AG04450 (cell line): ENCODE measurements around the gene WFDC10B. TPM values are rescaled to one million over a fixed set of nuclear protein-coding genes. Genes with fewer than 3 reads are reported as not detected.

Source experiments
- CTCF ChIA-PET: fragments of 300-600, 350-600 bp; formaldehyde crosslinking; extraction: SDS; loops from one replicate; lab custom pipeline; 2022; ENCODE audit warnings: antibody characterized with exemption, inconsistent platforms; lab: Charles Lee
- POLR2A ChIA-PET: fragments of 350-600 bp; formaldehyde crosslinking; extraction: SDS; loops from one replicate; lab custom pipeline; 2021; ENCODE audit warnings: antibody characterized with exemption, inconsistent platforms; lab: Yijun Ruan, JAX
- DNase-seq: peaks from one replicate; pipeline ENCODE4 v3.0.0-alpha.2; 2011; ENCODE audit warnings: low read depth, low spot score
- H3K27ac ChIP-seq: one replicate; pipeline ENCODE4 v1.5.1; 2012; ENCODE audit warnings: low read depth, low read length, control low read depth
- H3K27me3 ChIP-seq: one replicate; pipeline ENCODE4 v1.6.0; 2012; ENCODE audit warnings: low read length; ENCODE audit not compliant: control insufficient read depth, insufficient read depth
- H3K4me3 ChIP-seq: 2 replicates; pipeline ENCODE4 v1.5.1; 2011; ENCODE audit warnings: mild to moderate bottlenecking, low read depth, low read length, control low read depth
- H3K9me3 ChIP-seq: 2 replicates; pipeline ENCODE4 v1.5.1; 2012; ENCODE audit warnings: low read length; ENCODE audit not compliant: control insufficient read depth, insufficient read depth
- CTCF ChIP-seq: IDR thresholded peaks from 2 replicates; pipeline ENCODE4 v1.5.1; 2011; ENCODE audit warnings: low read depth, low read length, control low read depth, inconsistent platforms
- polyA plus RNA-seq: library from polyadenylated mRNA; depleted of rRNA; stranded (reverse); fragments of >200 nt; gene quantifications from 2 replicates; pipeline ENCODE4 v1.2.3, GENCODE V29; 2011

Gene WFDC10B
- polyA plus RNA-seq, 1 experiment: not detected

DNA sequence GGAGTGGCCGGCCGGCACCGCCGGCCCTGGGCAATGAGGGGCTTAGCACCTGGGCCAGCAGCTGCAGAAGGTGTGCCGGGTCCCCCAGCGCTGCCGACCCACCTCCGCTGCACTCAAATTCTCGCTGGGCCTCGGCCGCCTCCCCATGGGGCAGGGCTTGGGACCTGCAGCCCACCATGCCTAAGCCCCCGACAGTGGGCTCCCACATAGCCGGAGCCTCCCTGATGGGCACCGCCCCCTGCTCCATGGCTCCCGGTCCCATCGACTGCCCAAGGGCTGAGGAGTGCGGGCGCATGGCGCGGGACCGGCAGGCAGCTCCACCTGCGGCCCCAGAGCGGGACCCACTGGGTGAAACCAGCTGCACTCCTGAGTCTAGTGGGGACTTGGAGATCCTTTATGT, 31.2 kb upstream of the WFDC10B start:
- ChIA-PET POLR2A (no interaction called here), CTCF (no interaction called here)
- Histone ChIP-seq H3K4me3 (no peak overlapping the region), H3K9me3 (peaks cover 9% of the 10 kb centered on the region), H3K27me3 (peaks cover 2% of the 10 kb centered on the region), H3K27ac (no peak overlapping the region)
- no peak for DNase-seq
- no peak for TF ChIP-seq CTCF

DNA sequence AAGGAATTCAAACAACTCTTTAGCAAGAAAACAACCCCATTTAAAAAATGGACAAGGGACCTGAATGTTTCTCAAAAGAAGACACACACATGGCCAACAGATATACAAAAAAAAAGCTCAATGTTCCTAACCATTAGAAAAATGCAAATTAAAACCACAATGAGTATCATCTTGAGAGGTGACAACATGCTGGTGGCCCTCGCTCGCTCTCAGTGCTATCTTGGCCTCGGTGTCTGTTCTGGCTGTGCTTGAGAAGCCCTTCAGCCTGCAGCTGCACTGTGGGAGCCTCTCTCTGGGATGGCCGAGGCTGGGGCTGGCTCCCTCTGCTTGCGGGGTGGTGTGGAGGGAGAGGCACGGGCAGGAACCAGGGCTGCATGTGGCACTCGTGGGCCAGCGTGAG, 30.7 kb upstream of the WFDC10B start:
- POLR2A ChIA-PET: interaction anchor here (0.7 kb wide), 1 partner anchor 12 kb away, joined by 3 read pairs; no protein-coding TSS in a partner anchor

GRCh38 chr20:45732199-45732598, 27.4 kb upstream of the WFDC10B start:
- H3K27me3 ChIP-seq: no peaks in the 10 kb centered on the region
- ChIA-PET CTCF (no interaction called here), POLR2A (no interaction called here)
- H3K27ac ChIP-seq: no peak overlapping the region
- TF ChIP-seq CTCF: no peak
- no peak overlapping the region for H3K4me3 ChIP-seq
- DNase-seq: no peak
- peaks cover 9% of the 10 kb centered on the region for H3K9me3 ChIP-seq

More for the DNA sequence above, 30.7 kb upstream of the WFDC10B start:
- H3K27ac ChIP-seq: no peak overlapping the region
- no peak for TF ChIP-seq CTCF
- H3K4me3 ChIP-seq: no peak overlapping the region
- no peaks in the 10 kb centered on the region for H3K27me3 ChIP-seq
- CTCF ChIA-PET: no interaction called here
- no peak for DNase-seq
- peaks cover 9% of the 10 kb centered on the region for H3K9me3 ChIP-seq

DNA sequence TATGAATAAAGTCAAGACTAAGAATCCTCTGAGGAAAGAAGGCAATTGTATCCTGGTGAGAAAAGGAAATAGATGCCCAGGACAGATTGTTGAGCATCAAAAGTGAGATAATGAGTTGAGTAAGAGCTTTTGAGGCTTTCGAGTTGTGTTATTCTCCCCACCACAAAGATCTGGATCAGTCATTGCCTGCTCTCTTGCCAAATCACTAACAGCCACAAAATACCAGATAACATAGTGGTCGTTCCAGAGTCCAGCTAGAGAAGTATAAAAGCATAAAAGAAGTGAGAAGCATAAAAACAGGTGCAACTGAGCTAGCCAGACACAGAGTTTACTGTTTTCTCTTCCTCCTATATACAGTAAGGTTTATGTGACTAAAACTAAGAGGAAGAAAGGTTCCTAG, 22.2 kb upstream of the WFDC10B start:
- ChIA-PET POLR2A (no interaction called here), CTCF (no interaction called here)
- H3K9me3 ChIP-seq: no peaks in the 10 kb centered on the region; the same call in 1 of the 2 replicates
- H3K27ac ChIP-seq: no peak overlapping the region
- no peak for DNase-seq
- no peak overlapping the region for H3K4me3 ChIP-seq
- no peak for TF ChIP-seq CTCF
- H3K27me3 ChIP-seq: no peaks in the 10 kb centered on the region

DNA sequence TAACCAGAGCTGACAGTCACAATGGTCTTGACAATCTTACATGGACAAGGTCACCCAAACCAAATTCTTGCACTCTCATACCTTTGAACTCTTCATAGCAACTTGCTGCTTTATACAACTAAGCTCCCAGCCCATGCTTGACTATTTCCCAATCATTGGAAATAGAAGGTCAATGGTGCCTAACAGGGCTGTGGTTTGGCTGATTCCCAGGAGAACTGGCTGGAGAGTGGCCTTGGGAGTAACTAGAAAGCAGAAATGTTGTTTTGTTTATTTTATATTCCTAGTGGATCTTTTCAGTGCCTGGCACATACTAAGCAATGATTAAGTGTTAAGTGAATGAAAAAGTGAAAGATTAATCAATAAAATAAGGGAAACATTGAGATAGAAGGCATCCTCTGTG, 20.3 kb upstream of the WFDC10B start:
- DNase-seq: no peak
- no peaks in the 10 kb centered on the region for H3K27me3 ChIP-seq
- H3K4me3 ChIP-seq: no peak overlapping the region
- TF ChIP-seq CTCF: no peak
- POLR2A ChIA-PET: no interaction called here
- CTCF ChIA-PET: no interaction called here
- no peaks in the 10 kb centered on the region for H3K9me3 ChIP-seq
- H3K27ac ChIP-seq: no peak overlapping the region
